ENCODE measurements around the gene NTSR2.

GRCh38 chr2:11630855-11631254, 39.1 kb downstream of the NTSR2 start:
- TF ChIP-seq POLR2AphosphoS5 (IDR thresholded peaks at IDR 0.05; ENCODE audit: insufficient read depth, low read depth, low read length), result no peak
- TF ChIP-seq CTCF (IDR thresholded peaks at IDR 0.05; ENCODE audit: extremely low read depth in 1 of 2, insufficient read depth in 1 of 2, low read depth in 1 of 2, low read length in 2 of 2), result no peak
